NCI-H2196 (cell line): Measurements from ENCODE around the gene CNTNAP3.
"Not testable (repeated sequence)": the region's sequence is repeated elsewhere in the genome, so short reads cannot be mapped to it uniquely, and the experiment has no call there.

Experiments used
- DNase-seq: peaks from one replicate; lab custom pipeline; 2025; ENCODE audit not compliant: unreplicated experiment; lab: John Stamatoyannopoulos, UW

The CNTNAP3 gene

GRCh38 chr9:39073537-39073936, 214.4 kb downstream of the CNTNAP3 start:
- DNase-seq = not testable (repeated sequence)

- DNase-seq = not testable (repeated sequence)
Observed at GRCh38 chr9:39067683-39068082, 220.3 kb downstream of the CNTNAP3 start.

GRCh38 chr9:39062966-39063365, 225.0 kb downstream of the CNTNAP3 start:
- not testable (repeated sequence) for DNase-seq

- DNase-seq = not testable (repeated sequence)
Observed at GRCh38 chr9:39054453-39054852, 233.5 kb downstream of the CNTNAP3 start.

GRCh38 chr9:39046833-39047232, 241.1 kb downstream of the CNTNAP3 start:
- not testable (repeated sequence) for DNase-seq

GRCh38 chr9:39042352-39042803, 245.6 kb downstream of the CNTNAP3 start:
- not testable (repeated sequence) for DNase-seq

GRCh38 chr9:39041774-39042173, 246.2 kb downstream of the CNTNAP3 start:
- not testable (repeated sequence) for DNase-seq

- DNase-seq = not testable (repeated sequence)
Observed at GRCh38 chr9:39039148-39039547, 248.8 kb downstream of the CNTNAP3 start.

- not testable (repeated sequence) for DNase-seq
Observed at GRCh38 chr9:39038221-39038620, 249.7 kb downstream of the CNTNAP3 start.

GRCh38 chr9:39033849-39034248, 254.1 kb downstream of the CNTNAP3 start:
- DNase-seq = not testable (repeated sequence)

- not testable (repeated sequence) for DNase-seq
Observed at GRCh38 chr9:39030204-39031019, 257.6 kb downstream of the CNTNAP3 start.

GRCh38 chr9:39028855-39029254, 259.1 kb downstream of the CNTNAP3 start:
- not testable (repeated sequence) for DNase-seq

- not testable (repeated sequence) for DNase-seq
Observed at GRCh38 chr9:39028168-39028567, 259.8 kb downstream of the CNTNAP3 start.

- not testable (repeated sequence) for DNase-seq
Observed at GRCh38 chr9:39025911-39026588, 261.9 kb downstream of the CNTNAP3 start.
